SK-N-SH (cell line): ENCODE measurements around the gene WFIKKN1.

ENCODE experiments used
- CHD2 ChIP-seq: fragments of 150-350 bp; IDR thresholded peaks from 2 replicates; pipeline ENCODE4 v1.6.1; 2018; ENCODE audit warnings: low read length; ENCODE audit not compliant: partially characterized antibody
- CTCF ChIP-seq: fragments of 200-600 bp; sonication (generic); IDR thresholded peaks from 2 replicates; pipeline ENCODE4 v1.6.1; 2017; ENCODE audit warnings: antibody characterized with exemption, mild to moderate bottlenecking, moderate library complexity
- EP300 ChIP-seq, 2 experiments: IDR thresholded peaks; 2 replicates each; pipeline versions ENCODE4 v1.4.0 to v1.6.1; 2012; ENCODE audit warnings: borderline replicate concordance in 1 of 2, low read depth in 1 of 2, low read length in 1 of 2
- EZH2phosphoT487 ChIP-seq: fragments of 200-600 bp; sonication (generic); IDR thresholded peaks from 2 replicates; pipeline ENCODE4 v1.6.1; 2017; ENCODE audit warnings: low read depth, mixed run types, mild to moderate bottlenecking, antibody characterized with exemption, moderate library complexity, borderline replicate concordance
- GABPA ChIP-seq: IDR thresholded peaks from 2 replicates; pipeline ENCODE4 v1.4.0; 2012; ENCODE audit warnings: low read depth, mild to moderate bottlenecking
- JUND ChIP-seq: IDR thresholded peaks from 2 replicates; pipeline ENCODE4 v1.4.0; 2012
- MEF2A ChIP-seq: IDR thresholded peaks from 2 replicates; pipeline ENCODE4 v1.4.0; 2012; ENCODE audit warnings: low read depth, borderline replicate concordance
- MXI1 ChIP-seq: IDR thresholded peaks from 2 replicates; pipeline ENCODE4 v1.6.1; 2012; ENCODE audit warnings: mild to moderate bottlenecking, low read depth, low read length, improper control_type of control experiment
- NFIC ChIP-seq: IDR thresholded peaks from 2 replicates; pipeline ENCODE4 v1.4.0; 2012; ENCODE audit warnings: borderline replicate concordance
- POLR2AphosphoS5 ChIP-seq: IDR thresholded peaks from 2 replicates; pipeline ENCODE4 v1.6.1; 2012; ENCODE audit warnings: low read depth, low read length
- RFX5 ChIP-seq: IDR thresholded peaks from 2 replicates; pipeline ENCODE4 v1.6.1; 2012; ENCODE audit warnings: mild to moderate bottlenecking, improper control_type of control experiment, low read length
- SIN3A ChIP-seq: IDR thresholded peaks from 2 replicates; pipeline ENCODE4 v1.6.1; 2012; ENCODE audit warnings: low read depth, mild to moderate bottlenecking, low read length, moderate library complexity, borderline replicate concordance
- TCF12 ChIP-seq: IDR thresholded peaks from 2 replicates; pipeline ENCODE4 v1.4.0; 2012
- YY1 ChIP-seq: IDR thresholded peaks from 2 replicates; pipeline ENCODE4 v1.4.0; 2012; ENCODE audit warnings: low read depth, mild to moderate bottlenecking

- TF ChIP-seq NFIC (no peak), POLR2AphosphoS5 (no peak), EP300 (IDR thresholded peaks at IDR 0.05; ENCODE audit: borderline replicate concordance in 1 of 2, low read depth in 1 of 2, low read length in 1 of 2) (no peak), SIN3A (no peak), CTCF (no peak), MEF2A (no peak), TCF12 (no peak), YY1 (no peak), EZH2phosphoT487 (no peak), GABPA (no peak), CHD2 (no peak), RFX5 (no peak), JUND (no peak), MXI1 (no peak)
These were observed 46.1 kb downstream of the WFIKKN1 start for GRCh38 chr16:676913-677312.
